Left kidney (tissue), 2 donors: Measurements from ENCODE around the gene MYOM1. TPM values are rescaled to one million over a fixed set of nuclear protein-coding genes. Genes with fewer than 3 reads are reported as not detected.
"Not testable (repeated sequence)": the region's sequence is repeated elsewhere in the genome, so short reads cannot be mapped to it uniquely, and the experiment has no call there.

ENCODE experiments used
- DNase-seq: peaks from one replicate; pipeline ENCODE4 v3.0.0-alpha.2; 2013
- polyA plus RNA-seq: library from polyadenylated mRNA; unstranded; fragments of 120-200 nt; gene quantifications from one replicate; pipeline ENCODE4 v1.2.1, GENCODE V29; 2013; ENCODE audit not compliant: insufficient read length

Gene MYOM1
- polyA plus RNA-seq, 1 donor: 8.3 TPM

DNA sequence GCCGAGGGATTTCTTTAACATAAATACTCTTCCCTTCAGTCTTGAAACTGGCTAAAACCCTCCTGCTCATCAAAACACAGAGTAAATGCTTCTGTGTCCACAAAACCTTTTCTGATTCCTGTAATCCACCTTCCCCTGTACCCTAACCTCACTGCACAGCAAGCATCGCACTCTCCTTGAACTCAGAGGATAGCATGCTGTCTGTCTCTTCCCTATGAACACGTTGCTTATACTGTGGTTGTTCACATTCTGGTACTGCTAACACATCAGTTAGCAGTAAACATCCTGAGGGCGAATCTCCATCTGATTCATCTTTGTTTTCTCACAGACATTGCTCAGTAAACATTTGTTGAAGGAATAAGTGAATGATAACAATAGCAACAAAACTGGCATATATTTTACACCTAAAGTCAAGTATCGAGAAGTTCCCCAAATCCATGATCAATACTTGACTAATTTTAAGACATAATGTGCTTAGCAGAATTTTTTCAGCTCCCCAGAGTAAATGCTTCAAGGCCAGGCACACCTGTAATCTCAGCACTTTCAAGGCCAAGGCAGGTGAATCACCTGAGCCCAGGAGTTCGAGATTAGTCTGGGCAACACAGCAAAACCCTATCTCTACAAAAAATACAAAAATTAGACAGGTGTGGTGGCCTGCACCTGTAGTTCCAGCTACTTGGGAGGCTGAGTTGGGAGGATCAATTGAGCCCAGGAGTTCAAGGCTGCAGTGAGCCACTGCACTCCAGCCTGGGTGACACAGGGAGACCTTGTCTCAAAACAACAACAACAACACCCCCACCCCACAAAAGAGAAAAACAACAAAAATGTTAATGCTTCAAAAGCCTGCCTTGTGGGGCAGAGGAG is 161.2 kb downstream of the MYOM1 start:
- DNase-seq: no peak

DNA sequence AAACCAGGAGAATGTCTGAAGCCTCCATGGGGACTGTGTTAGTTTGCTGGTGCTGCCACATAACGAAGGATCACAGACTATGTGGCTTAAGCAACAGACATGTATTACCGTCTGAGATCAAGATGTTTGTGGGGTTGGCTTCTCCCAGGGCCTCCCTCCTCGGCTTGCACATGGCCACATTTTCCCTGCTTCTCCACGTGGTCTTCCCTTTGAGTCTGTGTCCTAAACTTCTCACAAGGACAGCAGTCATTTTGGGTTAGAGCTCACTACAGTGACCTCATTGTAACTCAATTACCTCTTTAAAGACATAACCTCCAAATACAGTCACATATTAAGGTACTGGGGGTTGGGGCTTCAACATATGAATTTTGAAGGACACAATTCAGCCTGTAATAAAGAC is 162.2 kb downstream of the MYOM1 start:
- DNase-seq: no peak

DNA sequence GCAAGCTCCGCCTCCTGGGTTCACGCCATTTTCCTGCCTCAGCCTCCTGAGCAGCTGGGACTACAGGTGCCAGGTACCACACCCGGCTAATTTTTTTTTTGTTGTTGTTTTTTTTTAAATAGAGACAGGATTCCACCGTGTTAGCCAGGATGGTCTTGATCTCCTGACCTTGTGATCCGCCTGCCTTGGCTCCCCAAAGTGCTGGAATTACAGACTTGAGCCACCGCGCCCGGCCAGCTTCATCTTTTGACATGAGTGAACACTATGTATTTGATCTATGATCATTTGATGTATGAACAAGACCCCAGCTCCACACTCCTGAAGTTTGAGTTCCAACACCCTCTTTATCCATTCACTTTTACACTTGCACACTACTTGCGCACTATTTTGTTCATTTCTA is 163.5 kb downstream of the MYOM1 start:
- DNase-seq: no peak

DNA sequence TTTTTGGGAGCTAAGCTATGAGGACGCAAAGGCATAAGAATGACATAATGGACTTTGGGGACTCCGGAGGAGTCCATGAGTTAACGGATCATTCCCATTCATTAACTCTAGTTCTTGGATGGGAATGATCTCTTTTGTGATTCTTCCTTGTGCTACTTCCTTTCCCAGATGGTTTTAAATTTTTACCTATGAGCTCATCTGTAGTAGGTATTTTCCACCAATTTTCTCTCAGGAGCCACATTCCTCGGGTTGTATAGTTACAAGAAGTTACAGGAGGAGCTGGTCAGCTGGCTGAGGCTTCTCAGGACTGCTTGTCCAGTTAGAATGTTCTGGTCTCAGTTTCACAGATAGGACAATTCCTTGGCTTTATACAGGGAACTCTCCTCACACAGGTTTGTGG is 164.0 kb downstream of the MYOM1 start:
- DNase-seq: no peak

DNA sequence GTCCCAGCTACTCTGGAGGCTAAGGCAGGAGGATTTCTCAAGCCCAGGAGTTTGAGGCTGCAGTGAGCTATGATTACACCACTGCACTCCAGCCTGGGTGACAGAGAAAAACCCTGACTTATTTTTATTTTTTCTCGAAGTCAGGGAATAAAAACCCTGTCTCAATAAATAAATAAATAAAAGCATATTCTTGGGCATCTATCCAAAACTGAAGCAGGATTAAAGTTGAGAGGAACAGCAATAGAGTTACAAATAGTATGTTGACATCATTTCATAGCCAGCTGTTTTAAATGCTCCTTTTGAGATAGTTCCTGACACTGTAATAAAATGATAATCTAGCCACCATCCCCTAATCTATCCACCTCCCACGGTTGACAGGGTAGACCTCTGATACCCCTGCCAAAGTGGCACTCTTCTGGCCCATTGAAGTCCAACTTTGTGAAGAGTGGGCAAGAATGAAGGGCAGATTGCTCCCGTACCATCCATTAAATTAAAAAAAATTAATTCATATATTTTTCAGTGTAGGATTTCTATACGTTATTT is 164.5 kb downstream of the MYOM1 start:
- DNase-seq: no peak

DNA sequence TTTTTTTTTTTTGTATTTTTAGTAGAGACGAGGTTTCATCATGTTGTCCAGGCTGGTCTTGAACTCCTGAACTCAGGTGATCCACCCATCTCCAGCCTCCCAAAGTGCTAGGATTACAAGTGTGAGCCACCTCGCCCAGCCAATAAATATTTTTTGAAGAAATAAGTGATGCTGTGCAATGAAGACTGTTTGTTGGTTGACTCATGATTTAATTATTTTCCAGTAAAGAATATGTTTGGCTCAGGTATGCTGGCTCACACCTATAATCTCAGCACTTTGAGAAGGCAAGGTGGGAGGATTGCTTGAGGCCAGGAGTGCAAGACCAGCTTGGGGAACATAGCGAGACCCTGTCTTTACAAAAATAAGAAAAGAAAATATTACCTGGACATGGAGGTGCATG is 165.0 kb downstream of the MYOM1 start:
- DNase-seq: no peak

DNA sequence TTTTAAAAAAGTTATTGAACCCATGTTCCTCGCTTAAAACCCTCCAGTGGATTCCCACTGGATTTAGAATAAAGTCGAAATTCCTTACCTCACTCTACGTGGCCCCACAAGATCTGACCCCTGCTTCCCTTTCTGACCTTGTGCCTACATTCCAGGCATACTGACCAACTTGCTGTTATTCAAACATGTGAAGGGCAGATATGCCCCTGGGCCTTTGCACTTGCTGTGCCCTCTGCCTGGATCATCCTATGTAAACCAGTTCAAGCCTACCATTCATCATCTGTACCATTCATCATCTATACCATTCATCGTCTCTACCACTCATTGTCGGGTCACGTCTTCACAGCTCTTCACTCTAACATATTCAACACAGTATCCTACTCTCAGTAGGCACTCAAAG is 165.6 kb downstream of the MYOM1 start:
- DNase-seq: no peak

DNA sequence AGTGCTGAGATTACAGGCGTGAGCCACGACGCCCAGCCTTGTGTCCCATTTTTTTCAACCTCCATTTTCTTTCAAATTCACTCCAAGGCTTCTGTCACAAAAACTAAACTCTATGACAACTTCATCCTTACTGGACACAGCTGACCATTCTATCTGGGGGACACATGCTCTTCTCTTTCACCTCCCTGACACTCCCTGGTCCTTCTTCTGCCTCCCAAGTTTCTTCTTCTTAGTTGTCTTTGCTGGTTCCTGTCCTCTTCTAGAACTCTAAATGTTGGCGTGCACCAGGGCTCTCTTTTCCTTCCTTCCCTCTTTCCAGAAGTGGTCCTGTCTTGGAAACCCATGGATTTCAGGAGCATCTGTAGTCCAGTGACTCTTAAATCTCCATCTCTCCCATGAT is 166.7 kb downstream of the MYOM1 start:
- no peak for DNase-seq

DNA sequence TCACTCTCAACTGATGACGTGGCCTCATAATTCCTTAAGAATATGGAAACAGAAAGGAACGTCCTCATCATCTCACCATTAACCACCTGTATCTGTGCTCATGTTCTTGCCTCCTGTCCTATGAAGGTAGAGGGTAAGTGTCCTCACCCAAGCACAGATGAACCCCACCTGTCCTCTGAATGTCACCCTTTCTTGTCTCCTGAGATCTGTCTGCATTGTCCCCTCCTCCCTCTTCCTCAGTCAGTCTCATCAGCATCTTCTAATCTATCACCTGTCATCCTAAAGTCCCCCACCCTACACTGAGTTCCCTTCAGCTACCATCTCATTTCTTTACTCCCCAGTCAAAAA is 167.4 kb downstream of the MYOM1 start:
- no peak for DNase-seq

DNA sequence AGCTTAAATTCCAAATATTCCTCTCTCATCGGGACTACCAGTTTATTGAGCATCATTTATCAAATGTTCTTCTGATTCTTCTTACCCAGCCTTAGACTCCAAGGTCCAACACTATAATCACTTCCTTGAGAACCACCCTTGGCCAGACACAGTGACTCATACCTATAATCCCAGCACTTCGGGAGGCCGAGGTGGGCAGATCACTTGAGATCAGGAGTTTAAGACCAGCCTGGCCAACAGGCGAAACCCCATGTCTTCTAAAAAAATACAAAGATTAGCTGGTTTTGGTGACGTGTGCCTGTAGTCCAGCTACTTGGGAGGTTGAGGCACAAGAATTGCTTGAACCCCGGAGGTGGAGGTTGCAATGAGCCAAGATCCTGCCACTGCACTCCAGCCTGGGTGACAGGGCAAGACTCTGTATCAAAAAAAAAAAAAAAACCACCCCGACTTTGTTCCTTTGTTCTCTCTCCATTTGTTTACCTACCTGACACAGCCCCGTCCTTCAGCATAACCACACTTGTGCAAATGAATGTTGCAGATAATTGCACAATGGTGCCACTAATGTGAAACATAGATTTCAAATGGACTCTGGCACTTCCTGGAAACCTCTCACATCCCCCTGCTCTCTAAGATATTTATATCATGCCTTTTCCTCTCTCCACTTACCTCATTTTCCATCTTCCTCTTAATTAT is 167.9 kb downstream of the MYOM1 start:
- no peak for DNase-seq

DNA sequence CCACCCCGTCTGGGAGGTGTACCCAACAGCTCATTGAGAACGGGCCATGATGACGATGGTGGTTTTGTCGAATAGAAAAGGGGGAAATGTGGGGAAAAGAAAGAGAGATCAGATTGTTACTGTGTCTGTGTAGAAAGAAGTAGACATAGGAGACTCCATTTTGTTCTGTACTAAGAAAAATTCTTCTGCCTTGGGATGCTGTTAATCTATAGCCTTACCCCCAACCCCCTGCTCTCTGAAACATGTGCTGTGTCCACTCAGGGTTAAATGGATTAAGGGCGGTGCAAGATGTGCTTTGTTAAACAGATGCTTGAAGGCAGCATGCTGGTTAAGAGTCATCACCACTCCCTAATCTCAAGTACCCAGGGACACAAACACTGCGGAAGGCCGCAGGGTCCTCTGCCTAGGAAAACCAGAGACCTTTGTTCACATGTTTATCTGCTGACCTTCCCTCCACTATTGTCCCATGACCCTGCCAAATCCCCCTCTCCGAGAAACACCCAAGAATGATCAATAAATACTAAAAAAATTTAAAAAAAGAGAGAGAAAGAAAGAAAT is 169.8 kb downstream of the MYOM1 start:
- DNase-seq: not testable (repeated sequence)

DNA sequence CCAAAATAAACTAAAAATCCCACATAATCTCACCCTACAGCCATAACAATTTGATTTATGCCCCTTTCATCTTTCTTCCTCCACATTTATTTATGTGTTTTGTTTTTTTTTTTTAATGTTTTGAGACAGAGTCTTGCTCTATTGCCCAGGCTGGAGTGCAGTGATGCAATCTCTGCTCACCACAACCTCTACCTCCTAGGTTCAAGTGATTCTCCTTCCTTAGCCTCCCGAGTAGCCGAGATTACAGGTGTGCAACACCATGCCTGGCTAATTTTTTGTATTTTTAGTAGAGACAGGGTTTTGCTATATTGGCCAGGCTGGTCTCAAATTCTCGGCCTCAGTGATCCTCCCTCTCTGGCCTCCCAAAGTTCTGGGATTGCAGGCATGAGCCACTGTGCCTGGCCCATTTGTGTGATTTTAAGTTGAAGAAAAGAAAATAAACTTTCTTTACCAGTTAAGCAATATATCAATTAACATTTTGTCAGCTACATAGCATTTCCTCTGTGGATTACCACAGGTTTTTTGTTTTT is 170.9 kb downstream of the MYOM1 start:
- no peak for DNase-seq

DNA sequence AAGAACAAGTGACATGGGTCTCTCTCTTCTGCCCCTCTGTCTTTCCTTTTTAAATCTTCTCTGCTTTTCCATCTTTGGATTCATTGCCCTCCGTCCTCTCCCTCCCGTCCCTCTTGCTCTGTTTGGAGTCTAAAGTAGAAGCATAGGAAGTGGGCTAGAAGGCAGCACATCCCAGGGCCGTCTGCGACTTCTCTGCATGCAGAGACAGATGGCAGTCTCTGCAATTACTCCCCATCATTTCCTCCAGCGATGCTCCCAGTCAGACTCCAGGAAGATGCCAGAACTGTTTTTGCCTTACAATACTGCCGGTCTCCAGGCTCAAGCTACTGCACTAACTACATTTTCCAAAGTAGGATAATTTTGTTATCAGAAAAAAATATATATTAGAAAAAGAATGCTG is 171.6 kb downstream of the MYOM1 start:
- no peak for DNase-seq

DNA sequence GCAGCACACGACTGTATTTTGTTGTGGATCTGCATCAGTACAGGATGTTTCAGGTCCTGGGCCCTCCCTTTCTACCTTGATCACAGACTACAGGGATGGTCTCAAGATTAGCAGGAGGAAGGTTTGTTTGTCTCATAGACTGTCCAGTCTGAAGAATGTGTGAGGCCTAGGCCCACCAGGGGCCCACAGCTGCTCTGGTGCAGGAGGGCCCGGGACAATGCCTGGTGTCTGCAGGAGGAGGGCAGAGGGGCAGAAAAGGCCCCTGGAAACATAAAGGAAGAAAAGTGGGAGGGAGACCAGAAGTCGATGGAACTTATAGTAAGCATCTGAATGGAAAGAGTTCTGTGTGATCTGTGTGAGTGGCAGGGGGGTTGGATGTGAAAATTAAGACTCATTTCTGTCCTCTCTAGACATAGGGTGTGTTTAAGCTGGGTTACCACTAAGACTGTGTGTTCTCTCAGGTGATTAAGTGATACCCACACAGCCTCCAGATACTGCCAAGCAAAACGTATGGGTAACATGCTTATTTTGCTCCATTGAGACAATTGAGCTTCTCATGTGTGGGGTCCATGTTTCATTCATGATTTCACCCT is 173.5 kb downstream of the MYOM1 start:
- no peak for DNase-seq

DNA sequence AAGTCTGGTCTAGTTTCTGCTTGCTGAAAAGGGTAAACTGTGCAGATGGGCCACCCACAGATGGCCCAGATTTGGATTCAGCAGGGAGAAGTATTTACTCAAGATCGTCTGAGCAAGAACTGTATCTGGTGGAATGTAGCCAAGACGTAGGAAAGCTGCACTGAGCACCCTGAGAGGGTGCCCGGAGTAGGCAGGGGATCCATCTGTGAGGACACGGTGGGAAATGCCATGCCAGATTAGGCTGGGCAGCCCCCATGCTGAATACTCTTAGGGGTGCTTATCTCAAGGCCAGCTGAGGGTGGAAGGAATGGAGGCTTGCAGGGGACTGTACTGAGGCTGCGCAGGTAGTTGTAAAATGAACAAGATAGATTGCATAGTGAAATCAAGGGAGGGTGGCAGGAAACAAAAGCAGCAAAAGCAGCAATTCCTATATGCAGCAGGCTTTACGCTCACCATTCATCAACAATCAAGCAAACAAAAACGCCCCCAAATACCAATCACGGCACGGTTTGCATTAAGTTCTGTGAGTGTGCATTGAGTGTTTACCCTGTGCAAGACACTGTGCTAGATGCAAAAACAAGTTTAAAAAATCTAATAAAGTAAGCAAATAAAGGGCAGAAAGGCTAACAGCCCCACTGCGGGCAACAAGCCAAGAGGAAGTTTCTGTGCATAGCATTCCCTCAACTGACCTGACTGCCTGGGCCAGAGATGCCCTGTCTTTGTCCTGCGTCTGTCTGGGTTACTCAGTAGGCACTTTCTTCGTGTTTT is 174.7 kb downstream of the MYOM1 start:
- no peak for DNase-seq

DNA sequence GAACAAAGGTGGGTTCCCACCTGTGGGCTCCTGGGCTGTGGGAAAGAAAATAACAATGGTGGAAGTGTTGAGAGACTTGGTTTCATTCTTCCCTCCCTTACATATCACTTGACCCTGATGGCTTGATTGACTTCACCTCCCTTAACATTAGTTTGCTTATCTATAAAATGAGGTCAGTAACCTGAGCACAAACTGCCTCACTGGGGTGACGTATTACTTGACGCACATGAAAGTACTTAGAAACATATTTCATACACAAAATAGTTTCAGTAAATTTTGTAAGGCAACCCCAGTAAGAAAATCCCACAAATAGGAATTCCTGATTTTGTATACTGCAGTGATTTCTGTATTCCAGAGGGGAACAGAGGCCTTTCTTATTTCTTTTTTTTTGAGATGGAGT is 177.4 kb downstream of the MYOM1 start:
- DNase-seq: no peak

DNA sequence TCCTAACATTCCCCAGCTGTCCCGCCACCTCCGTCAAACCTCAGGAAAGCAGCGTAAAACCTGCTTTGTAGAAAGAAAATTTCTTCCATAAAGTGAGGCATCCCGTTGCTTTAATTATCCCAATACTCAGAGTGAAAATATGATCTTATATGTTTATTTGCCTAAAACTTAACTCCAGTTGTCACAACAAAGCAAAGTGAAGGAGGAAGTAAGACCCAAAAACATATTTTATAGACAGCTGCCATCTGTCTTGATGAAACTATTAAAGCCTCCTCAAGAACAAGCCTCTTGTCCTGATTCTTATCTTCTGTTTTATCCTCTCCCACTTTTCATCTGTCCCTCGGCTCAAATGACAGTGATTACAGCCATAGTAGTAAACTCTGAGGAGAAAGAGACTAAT is 177.9 kb downstream of the MYOM1 start:
- DNase-seq: no peak

DNA sequence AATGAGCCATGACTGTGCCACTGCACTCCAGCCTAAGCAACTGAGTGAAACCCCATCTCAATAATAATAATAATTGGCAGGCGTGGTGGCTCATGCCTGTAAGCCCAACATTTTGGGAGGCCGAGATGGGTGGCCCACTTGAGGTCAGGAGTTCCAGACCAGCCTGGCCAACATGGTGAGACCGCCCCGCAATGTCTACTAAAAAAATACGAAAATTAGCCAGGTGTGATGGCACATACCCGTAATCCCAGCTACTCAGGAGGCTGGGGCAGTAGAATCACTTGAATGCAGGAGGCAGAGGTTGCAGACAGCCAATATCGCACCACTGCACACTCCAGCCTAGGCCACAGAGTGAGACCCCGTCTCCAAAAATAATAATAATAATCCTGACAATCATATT is 178.9 kb downstream of the MYOM1 start:
- no peak for DNase-seq

DNA sequence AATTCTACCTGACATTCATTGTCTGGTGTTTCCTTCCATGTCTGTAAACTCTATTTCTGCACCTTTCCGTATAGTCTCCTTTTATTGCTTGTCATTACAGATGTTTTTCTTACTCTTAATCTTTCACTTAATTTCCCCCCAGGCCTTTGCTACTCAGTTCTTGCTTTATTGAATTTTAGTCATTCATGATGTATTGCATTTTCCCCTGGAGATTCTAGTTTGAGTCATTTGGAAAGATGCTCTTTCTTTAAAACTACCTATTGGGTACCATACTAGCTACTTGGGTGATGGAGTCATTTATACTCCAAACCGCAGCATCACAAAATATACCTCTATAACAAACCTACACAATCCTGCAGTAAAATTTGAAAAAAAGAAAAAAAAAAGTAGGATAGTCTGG is 179.6 kb downstream of the MYOM1 start:
- DNase-seq: no peak

DNA sequence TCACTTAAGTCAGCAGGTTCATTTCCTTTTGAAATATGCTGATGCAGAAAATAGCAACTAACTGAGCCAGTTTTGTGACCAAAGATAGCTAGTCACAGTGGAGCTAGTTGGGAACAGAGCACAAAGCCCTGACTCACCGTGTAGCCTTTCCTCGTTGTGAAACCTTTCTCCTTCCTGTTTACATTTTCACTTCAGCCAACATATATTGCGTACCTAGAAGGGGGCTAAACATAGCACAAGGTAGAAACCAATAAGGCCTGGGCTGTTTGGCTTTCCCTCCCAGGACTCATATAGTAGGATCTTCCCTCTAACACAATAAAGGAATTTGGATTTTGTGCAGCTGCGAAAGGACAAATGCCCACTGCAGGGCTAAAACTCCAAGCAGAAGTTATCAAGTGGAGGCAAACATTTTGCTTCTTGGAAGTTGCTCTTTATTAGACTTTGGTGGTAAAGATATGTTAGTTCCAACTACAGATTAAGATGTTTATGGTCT is 182.3 kb downstream of the MYOM1 start:
- DNase-seq: no peak

DNA sequence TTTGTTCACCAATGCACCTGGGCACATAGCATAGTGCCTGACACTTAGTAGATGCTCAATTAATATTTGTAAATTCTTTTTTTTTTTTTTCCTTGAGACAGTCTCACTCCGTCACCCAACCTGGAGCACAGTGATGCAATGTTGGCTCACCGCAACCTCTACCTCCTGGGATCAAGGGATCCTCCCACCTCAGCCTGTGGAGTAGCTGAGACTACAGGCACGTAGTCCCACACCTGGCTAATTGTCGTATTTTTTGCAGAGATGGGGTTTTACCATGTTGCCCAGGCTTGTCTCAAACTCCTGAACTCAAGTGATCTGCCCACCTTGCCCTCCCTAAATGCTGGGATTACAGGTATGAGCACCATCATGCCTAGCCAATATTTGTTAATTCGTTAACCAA is 183.7 kb downstream of the MYOM1 start:
- DNase-seq: no peak

DNA sequence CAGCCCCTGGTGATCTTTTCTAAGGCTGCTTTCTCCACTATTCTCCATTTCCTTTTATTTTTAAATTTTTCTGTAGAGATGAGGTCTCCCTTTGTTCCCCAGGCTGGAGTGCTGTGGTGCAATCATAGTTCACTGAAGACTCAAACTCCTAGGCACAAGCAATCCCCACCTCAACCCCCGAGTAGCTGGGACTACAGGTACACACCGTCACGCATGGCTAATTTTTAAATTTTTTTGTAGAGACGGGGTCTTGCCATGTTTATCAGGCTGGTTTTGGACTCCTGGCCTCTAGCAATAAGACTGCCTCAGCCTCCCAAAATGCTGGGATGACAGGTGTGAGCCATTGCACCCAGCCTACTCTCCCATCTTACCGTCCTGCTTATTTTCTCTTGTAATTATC is 184.1 kb downstream of the MYOM1 start:
- no peak for DNase-seq
